Type B pancreatic cell (in vitro differentiated cells): Measurements from ENCODE around the gene CDC42EP2. TPM values are rescaled to one million over a fixed set of nuclear protein-coding genes. Genes with fewer than 3 reads are reported as not detected.

Source experiments
- DNase-seq: peaks from one replicate; pipeline ENCODE4 v3.0.0; 2021; ENCODE audit warnings: mixed read lengths; ENCODE audit not compliant: unreplicated experiment; ENCODE audit errors: extremely low spot score
- H3K27ac Mint-ChIP-seq: 2 replicates; pipeline ENCODE4 v1.8.0; 2021; ENCODE audit warnings: mild to moderate bottlenecking, mixed read lengths
- H3K27me3 Mint-ChIP-seq: 2 replicates; pipeline ENCODE4 v1.8.0; 2021; ENCODE audit warnings: mixed read lengths
- H3K36me3 Mint-ChIP-seq: 2 replicates; pipeline ENCODE4 v1.8.0; 2021; ENCODE audit warnings: mixed read lengths
- H3K4me1 Mint-ChIP-seq: one replicate; pipeline ENCODE4 v1.8.0; 2021; ENCODE audit warnings: mixed read lengths; ENCODE audit not compliant: unreplicated experiment
- H3K4me3 Mint-ChIP-seq: 2 replicates; pipeline ENCODE4 v1.8.0; 2021; ENCODE audit warnings: mild to moderate bottlenecking, mixed read lengths
- H3K9me3 Mint-ChIP-seq: 2 replicates; pipeline ENCODE4 v1.8.0; 2021; ENCODE audit warnings: mixed read lengths
- total RNA-seq: library from RNA; stranded (reverse); gene quantifications from 2 replicates; pipeline ENCODE4 v1.2.1, GENCODE V29; 2021; ENCODE audit warnings: low replicate concordance
- TF ChIP-seq, protein P1 (sequence below): fragments of 200-600 bp; sonication (generic); conservative IDR thresholded peaks from 2 replicates; pipeline ENCODE4 v1.5.0; 2021; ENCODE audit warnings: antibody characterized with exemption, mild to moderate bottlenecking

Gene CDC42EP2
- total RNA-seq, 1 donor from 2014 or later: 9.4 TPM

DNA sequence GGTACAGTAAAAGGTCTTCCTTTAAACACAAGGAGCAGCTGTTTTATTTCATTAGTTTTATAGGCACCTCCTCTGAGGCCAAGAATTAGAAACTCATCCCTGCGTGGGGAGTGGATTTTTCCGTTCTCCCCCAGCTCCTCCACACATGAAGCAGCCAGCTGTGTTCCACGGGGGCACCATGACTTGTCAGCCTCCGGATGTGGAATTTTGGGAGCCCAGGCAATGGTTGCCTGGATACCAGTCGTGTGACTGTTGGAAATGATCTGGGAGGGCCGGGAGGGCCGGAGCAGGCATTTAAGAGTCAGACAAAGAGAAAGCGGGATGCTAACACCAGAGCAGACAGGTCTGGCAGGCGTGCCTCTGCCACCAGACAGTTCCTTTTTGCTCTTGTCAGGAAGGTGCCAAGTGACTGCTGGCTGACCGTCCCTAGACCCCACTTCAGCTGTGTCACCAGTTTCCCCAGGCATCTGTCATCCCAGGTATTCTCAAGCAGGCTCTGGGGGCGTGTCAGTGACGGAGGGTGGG, 15.9 kb upstream of the CDC42EP2 start:
- DNase-seq: no peak
- Mint-ChIP-seq H3K27me3 (no peaks in the 10 kb centered on the region), H3K9me3 (no peaks in the 10 kb centered on the region), H3K4me3 (no peak overlapping the region), H3K36me3 (peaks cover 10% of the 10 kb centered on the region), H3K4me1 (peaks cover 18% of the 10 kb centered on the region), H3K27ac (no peak overlapping the region)
- TF ChIP-seq, protein P1, sequence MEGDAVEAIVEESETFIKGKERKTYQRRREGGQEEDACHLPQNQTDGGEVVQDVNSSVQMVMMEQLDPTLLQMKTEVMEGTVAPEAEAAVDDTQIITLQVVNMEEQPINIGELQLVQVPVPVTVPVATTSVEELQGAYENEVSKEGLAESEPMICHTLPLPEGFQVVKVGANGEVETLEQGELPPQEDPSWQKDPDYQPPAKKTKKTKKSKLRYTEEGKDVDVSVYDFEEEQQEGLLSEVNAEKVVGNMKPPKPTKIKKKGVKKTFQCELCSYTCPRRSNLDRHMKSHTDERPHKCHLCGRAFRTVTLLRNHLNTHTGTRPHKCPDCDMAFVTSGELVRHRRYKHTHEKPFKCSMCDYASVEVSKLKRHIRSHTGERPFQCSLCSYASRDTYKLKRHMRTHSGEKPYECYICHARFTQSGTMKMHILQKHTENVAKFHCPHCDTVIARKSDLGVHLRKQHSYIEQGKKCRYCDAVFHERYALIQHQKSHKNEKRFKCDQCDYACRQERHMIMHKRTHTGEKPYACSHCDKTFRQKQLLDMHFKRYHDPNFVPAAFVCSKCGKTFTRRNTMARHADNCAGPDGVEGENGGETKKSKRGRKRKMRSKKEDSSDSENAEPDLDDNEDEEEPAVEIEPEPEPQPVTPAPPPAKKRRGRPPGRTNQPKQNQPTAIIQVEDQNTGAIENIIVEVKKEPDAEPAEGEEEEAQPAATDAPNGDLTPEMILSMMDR: no peak

DNA sequence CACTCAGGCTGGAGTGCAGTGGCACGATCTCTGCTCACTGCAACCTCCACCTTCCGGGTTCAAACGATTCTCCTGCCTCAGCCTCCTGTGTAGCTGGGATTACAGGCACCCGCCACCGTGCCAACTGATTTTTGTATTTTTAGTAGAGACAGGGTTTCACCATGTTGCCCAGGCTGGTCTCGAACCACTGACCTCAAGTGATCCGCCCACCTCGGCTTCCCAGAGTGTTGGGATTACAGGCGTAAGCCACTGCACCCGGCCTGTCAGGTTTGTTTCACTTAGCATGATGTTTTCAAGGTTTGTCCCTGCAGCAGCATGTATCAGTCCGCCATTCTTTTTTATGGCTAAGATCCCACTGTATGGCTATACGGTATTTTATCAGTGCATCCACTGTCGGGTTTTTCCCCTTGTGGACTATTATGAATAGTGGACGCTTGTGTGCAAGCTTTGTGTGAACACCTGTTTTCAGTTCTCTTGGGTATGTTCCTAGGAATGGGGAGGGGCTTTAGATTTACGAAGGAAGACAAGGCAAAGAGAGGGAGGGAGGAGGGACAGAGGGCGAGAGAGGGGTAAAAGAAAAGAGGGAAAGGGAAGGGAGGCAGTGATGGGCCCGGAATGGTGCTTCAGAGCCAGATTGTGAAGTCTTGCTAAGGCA, 13.9 kb upstream of the CDC42EP2 start:
- TF ChIP-seq, protein P1: no peak
- Mint-ChIP-seq H3K27ac (peak overlapping the region; percentile 50), H3K4me3 (peak overlapping the region; percentile 52), H3K9me3 (no peaks in the 10 kb centered on the region), H3K4me1 (peaks cover 21% of the 10 kb centered on the region), H3K27me3 (no peaks in the 10 kb centered on the region), H3K36me3 (peaks cover 8% of the 10 kb centered on the region)
- no peak for DNase-seq

DNA sequence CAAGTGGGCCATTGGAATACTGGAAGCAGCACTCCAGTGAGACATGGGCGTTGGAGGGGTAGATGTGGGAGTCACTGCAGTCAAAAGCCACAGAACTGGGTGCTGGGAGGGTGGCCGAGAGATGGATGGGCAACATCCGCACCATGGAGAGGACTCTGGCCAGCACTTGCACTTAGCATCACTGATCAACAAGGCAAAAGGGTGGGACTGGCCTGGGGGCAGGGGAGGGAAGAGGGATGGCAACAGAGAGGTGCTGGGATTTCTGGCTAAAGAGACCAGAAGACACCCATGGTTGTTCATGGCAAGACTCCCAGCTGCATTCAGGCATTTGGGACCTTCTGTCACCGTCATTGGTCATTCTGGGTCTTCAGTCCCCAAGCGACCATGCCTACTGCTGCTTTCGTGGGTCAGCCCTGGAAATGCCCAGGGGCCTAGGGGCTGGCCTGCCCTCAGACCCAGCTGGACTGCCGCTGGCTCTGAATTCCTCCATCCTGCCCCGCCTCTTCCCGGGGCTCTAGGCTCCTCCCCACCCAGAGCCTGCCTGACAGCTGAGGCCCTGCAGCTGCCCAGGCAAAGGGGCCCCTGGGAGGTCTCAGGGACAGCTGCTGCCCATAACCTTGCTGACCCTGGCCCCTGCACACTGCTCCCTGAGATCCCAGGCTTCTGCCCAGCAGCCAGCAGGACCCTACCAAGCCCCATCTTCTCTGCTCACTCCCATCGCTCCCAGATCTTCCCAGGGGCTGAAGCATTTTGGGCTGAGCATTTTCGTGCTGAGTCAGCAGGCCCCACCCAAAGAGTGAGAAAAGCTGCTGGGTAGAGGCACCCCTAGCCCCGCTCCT, 13.0 kb upstream of the CDC42EP2 start:
- DNase-seq: no peak
- Mint-ChIP-seq H3K27ac (peak overlapping the region; percentile 72), H3K4me1 (peaks cover 23% of the 10 kb centered on the region), H3K27me3 (no peaks in the 10 kb centered on the region), H3K36me3 (peaks cover 4% of the 10 kb centered on the region), H3K9me3 (no peaks in the 10 kb centered on the region), H3K4me3 (peak overlapping the region; percentile 59)
- TF ChIP-seq, protein P1: no peak

DNA sequence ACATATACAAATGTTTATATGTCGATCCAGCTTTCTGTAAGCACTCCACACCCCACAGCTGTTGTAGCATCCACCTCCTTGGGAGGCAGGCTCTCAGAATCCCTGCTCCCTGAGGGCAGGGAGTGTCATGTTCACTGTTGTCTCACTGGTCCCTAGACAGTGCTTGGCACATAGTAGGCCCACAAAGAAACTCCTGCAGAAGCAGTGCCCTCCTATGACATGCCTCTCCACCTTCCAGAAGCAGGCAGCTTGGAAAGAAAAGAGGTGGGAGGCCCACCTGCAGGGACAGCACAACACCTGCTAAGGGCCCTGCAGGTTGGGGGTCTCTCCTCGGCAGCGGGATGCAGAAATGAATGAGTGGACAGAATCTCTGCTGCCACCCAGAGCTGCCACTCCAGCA, 11.1 kb upstream of the CDC42EP2 start:
- Mint-ChIP-seq H3K27me3 (no peaks in the 10 kb centered on the region), H3K36me3 (peaks cover 4% of the 10 kb centered on the region), H3K27ac (no peak overlapping the region), H3K4me3 (no peak overlapping the region), H3K4me1 (peaks cover 29% of the 10 kb centered on the region), H3K9me3 (no peaks in the 10 kb centered on the region)
- no peak for DNase-seq
- TF ChIP-seq, protein P1: no peak

DNA sequence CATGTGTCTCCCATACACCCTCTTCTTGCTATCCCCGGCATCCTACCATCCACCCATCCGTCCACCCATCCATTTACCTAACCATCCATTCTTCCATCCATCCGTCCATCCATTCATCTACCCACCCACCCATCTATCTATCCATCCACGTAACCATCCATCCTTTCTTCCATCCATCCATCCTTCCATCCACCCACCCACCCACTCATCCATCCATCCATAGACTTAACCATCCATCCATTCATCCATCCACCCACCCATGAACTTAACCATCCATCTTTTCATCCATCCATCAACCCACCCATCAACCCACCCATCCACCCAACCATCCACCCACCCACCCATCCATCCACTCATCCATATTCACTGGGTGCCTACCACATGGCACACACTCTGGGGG, 10.6 kb upstream of the CDC42EP2 start:
- no peak for DNase-seq
- TF ChIP-seq, protein P1: no peak
- Mint-ChIP-seq H3K27me3 (no peaks in the 10 kb centered on the region), H3K36me3 (peaks cover 4% of the 10 kb centered on the region), H3K4me3 (no peak overlapping the region), H3K27ac (no peak overlapping the region), H3K4me1 (peaks cover 29% of the 10 kb centered on the region), H3K9me3 (no peaks in the 10 kb centered on the region)
